ENCODE results near the gene KRT76.

DNA sequence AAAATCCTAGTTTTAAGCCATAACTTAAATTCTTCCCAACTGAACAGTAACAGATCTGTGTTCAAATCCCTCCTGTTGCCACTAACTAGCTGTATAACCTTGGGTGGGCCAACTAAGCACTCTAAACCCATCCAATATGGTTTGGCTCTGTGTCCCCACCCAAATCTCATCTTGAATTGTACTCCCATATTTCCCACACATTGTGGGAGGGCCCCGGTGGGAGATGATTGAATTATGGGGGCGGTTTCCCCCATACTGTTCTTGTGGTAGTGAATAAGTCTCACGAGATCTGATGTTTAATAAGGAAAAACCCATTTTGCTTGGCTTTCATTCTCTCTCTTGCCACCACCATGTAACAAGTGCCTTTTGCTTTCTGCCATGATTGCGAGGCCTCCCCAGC is 38.0 kb upstream of the KRT76 start:
- TF ChIP-seq, protein P1, sequence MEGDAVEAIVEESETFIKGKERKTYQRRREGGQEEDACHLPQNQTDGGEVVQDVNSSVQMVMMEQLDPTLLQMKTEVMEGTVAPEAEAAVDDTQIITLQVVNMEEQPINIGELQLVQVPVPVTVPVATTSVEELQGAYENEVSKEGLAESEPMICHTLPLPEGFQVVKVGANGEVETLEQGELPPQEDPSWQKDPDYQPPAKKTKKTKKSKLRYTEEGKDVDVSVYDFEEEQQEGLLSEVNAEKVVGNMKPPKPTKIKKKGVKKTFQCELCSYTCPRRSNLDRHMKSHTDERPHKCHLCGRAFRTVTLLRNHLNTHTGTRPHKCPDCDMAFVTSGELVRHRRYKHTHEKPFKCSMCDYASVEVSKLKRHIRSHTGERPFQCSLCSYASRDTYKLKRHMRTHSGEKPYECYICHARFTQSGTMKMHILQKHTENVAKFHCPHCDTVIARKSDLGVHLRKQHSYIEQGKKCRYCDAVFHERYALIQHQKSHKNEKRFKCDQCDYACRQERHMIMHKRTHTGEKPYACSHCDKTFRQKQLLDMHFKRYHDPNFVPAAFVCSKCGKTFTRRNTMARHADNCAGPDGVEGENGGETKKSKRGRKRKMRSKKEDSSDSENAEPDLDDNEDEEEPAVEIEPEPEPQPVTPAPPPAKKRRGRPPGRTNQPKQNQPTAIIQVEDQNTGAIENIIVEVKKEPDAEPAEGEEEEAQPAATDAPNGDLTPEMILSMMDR (IDR thresholded peaks at IDR 0.05), result no peak
- TF ChIP-seq, protein P2, sequence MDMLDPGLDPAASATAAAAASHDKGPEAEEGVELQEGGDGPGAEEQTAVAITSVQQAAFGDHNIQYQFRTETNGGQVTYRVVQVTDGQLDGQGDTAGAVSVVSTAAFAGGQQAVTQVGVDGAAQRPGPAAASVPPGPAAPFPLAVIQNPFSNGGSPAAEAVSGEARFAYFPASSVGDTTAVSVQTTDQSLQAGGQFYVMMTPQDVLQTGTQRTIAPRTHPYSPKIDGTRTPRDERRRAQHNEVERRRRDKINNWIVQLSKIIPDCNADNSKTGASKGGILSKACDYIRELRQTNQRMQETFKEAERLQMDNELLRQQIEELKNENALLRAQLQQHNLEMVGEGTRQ (IDR thresholded peaks at IDR 0.05; ENCODE audit: borderline replicate concordance, low read depth, low read length), result no peak
- no peak for TF ChIP-seq GABPA (IDR thresholded peaks at IDR 0.05; ENCODE audit: low read depth)
- TF ChIP-seq, protein P3, sequence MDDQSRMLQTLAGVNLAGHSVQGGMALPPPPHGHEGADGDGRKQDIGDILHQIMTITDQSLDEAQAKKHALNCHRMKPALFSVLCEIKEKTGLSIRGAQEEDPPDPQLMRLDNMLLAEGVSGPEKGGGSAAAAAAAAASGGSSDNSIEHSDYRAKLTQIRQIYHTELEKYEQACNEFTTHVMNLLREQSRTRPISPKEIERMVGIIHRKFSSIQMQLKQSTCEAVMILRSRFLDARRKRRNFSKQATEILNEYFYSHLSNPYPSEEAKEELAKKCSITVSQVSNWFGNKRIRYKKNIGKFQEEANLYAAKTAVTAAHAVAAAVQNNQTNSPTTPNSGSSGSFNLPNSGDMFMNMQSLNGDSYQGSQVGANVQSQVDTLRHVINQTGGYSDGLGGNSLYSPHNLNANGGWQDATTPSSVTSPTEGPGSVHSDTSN (IDR thresholded peaks at IDR 0.05), result no peak
- TF ChIP-seq, protein P4, sequence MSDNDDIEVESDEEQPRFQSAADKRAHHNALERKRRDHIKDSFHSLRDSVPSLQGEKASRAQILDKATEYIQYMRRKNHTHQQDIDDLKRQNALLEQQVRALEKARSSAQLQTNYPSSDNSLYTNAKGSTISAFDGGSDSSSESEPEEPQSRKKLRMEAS (IDR thresholded peaks at IDR 0.05; ENCODE audit: low read depth), result no peak
- TF ChIP-seq TAF1 (IDR thresholded peaks at IDR 0.05; ENCODE audit: borderline replicate concordance, low read depth, low read length), result no peak
- TF ChIP-seq EZH2phosphoT487 (IDR thresholded peaks at IDR 0.05; ENCODE audit: borderline replicate concordance, low read depth), result no peak
- TF ChIP-seq SIN3A (IDR thresholded peaks at IDR 0.05; ENCODE audit: borderline replicate concordance, low read depth, low read length), result no peak

Measured in SK-N-SH (cell line).